ENCODE results near the gene RPL10A.

GRCh38 chr6:35436071-35436857, 31.9 kb upstream of the RPL10A start:
- TF ChIP-seq CTCF (IDR thresholded peaks at IDR 0.05) (no peak), POLR2A (IDR thresholded peaks at IDR 0.05) (no peak), EP300 (IDR thresholded peaks at IDR 0.05; ENCODE audit: low read depth) (no peak), POLR2AphosphoS5 (IDR thresholded peaks at IDR 0.05) (no peak)

Data from transverse colon (tissue), 4 donors.